CD4-positive, alpha-beta T cell treated with Interleukin-4 for 1 hour (primary cell): ENCODE measurements around the gene C10orf90.

ENCODE experiments used
- DNase-seq, 2 donors: peaks; one replicate each; pipeline ENCODE4 v3.0.0-alpha.2; 2020 to 2022

Gene C10orf90

GRCh38 chr10:126420567-126421300, 249.8 kb downstream of the C10orf90 start:
- no peak for DNase-seq

- no peak for DNase-seq
Measured at GRCh38 chr10:126417220-126417825, 253.2 kb downstream of the C10orf90 start.

DNA sequence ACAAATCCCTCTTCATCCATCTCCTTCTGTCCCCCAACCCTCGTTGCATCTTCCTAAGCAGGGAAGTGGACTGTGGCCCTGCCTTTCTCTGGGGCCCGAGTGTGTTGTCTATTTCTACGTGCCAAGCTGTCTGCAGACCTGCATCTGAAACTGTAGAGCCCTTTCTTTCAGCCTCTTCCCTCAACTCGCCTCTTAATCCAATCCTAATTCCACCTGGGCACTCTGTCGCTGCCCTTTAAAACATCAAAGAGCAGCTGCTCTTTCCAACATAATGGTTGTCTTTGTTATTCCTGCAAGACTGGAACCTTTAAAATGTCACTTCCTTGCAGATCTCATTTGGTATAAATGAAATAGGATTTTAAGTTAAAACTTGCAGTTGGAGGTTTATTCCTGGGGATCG, 260.7 kb downstream of the C10orf90 start:
- DNase-seq: no peak

GRCh38 chr10:126408953-126409641, 261.4 kb downstream of the C10orf90 start:
- no peak for DNase-seq

GRCh38 chr10:126407831-126408230, 262.7 kb downstream of the C10orf90 start:
- no peak for DNase-seq

DNA sequence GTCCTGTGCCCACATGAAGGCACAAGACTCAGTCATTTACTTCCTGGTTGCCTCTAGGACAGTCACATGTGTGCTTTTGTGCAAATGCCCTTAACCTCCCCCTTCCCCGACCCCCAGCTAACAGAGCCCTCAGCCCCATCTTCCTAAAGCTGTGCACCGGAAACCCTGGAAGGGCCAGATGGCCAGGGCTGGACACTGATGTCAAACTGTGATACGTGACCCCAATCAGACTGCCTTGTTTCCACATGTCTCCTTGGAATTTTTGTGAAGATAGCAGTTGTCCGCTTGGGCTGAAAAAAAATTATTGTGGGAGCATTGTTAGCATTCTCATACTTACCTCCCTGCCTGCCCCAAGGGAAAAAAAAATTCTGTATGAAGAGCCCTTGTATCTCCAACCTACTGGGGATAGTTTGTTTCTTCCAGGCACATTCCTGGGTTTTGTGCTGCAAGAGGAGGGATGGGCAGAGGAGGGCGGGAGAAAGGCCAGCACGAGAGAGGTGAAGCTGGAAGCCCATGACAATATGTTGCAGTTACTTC, 265.2 kb downstream of the C10orf90 start:
- DNase-seq: no peak

GRCh38 chr10:126402721-126403695, 267.5 kb downstream of the C10orf90 start:
- no peak for DNase-seq

DNA sequence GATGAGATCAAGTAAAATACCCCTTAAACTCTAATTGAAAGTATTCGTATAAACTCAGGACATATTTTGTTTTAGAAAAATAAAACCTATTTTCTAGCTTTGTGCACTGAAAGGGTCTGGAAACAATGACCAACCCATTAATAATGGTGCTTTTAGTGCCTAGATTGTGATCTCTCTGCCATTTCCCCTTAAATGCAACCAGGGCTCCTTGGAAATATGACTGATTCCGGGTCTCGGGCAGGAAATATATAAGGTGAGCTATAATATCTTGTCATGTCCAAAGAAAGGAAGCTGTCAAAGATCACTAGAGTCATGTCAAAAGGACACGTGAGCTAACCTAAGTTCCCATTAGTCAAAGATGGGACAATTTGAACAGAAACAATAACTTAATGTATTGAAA, 269.9 kb downstream of the C10orf90 start:
- no peak for DNase-seq

DNA sequence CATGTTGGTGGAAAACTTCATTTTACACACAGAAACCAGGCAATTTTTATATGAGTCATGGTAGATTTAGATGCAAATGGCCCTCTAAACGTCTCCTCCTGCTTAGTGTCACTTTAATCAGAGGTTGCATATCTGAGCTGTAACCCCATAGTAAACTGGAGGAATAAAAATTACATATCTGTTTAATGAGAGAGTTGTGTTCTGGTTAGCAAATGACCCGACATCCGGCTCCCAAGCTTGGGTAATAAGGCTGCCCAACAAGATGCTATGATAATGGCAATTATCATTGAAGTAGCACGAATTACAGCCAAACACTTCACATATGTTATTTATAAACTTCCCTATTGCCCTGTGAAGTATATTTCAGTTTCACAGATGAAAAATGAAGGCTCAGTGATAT, 271.6 kb downstream of the C10orf90 start:
- no peak for DNase-seq

GRCh38 chr10:126398383-126398743, 272.1 kb downstream of the C10orf90 start:
- no peak for DNase-seq

DNA sequence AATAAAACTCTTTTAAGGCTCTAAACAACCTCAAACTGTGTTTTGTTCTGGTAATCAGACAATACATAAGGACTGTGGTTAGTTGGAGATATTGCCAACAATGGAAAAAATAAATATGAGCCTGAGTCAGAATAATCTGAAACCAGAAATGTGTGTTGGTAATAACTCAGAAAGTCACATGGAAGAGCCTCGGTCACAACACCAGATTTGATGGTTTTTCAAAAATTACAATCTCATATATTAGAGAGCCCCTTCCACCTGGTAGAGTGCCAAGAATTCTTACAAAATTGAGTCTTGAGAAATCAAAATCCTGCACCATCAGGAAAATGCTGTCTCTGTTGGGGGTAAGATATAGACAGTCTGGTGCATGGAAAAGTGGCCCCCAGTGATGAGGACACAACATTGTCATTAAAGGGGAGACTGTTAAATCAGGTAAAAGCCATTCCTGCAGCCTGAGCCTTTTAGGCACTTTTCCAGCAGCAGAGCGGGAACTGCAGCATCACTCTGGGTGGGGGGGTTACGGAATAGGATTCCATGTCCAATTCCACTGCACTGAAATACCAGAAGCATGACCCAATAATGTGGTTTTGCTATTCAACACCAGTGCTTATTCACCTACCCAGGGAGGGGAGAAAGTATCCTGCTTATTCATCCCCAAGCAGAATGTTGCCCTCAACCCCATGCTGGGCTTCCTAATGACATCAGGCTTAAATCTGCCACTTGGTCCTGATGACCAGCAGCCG, 272.7 kb downstream of the C10orf90 start:
- no peak for DNase-seq

- no peak for DNase-seq
Measured at GRCh38 chr10:126397156-126397555, 273.3 kb downstream of the C10orf90 start.

GRCh38 chr10:126394948-126395347, 275.5 kb downstream of the C10orf90 start:
- no peak for DNase-seq

DNA sequence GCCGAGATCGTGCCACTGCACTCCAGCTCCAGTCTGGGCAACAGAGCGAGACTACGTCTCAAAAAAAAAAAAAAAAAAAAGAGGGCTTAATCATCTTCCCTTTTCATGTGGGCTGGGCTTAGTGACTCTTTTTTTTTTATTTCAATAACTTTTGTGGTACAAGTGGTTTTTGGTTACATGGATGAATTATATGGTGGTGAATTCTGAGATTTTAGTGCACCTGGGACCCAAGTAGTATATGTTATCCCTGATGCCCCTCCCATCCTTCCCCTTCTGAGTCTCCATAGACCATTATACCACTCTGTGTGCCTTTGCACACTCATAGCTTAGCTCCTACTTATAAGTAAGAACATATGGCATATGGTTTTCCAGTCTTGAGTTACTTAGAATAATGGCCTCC, 277.4 kb downstream of the C10orf90 start:
- no peak for DNase-seq

GRCh38 chr10:126392469-126392868, 278.0 kb downstream of the C10orf90 start:
- DNase-seq: no peak

DNA sequence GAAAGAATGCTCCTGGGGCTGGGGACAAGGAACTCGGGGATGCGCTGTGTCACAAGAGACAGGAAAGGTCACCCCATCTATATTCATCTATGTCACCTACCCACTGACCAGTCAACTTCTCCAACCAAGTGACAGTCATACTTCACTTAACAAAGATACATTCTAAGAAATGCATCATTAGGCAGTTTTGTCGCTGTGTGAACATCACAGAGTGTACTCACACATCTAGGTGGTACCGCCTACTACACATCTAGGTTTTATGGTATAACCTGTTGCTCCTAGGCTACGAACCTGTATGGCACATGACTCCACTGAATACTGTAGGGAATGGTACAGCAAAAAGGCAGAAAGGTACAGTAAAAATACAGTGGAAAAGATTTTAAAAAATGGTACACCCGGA, 278.4 kb downstream of the C10orf90 start:
- no peak for DNase-seq

DNA sequence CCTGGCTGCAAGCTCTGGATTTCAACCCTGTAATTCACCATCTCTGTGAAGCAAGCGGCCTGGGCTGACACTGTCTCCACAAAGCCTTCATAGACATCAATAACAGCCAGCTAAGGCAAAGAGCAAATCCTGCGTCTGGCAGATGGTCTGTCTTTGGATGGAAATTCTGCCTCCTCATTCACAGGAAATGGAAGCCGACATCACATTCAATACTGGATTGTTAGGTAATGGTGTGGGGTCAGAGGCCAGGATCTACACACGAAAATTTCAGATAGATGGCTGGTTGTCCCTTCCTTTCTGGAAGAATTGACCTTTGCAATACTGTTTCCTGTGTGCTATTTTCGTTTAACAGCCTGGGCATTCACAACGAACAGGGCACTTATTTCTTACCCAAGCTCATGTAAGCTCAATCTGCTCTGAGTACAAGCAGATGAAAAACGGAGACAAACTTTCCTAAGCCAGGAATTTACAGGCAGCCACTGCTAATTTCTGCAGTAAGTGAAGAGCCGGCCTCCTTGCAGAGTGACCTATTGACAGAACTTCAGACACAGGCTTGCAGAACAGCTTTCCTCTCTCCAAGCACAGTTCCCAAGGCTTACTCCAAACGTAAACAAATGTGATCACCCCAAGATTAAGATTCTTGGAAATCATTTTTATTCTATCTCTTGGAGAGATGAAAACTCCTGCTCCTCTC, 279.2 kb downstream of the C10orf90 start:
- no peak for DNase-seq

DNA sequence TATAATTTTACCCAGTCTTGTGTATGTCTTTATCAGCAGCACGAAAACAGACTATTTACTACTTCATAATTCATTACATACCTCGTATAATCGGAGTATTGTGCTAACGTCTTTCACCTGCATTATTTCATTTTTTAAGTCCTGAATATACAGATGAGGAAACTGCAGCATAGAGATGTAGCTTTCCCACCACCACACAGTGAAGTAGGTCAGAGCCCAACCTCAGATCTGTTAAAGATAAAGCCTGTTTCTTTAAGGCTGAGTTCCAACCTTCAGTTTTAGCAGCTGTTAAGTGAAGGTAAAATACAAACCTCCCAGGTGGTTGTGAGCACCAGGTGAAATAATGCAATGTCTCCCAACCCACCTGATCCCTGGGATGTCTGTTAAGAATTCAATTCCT, 280.2 kb downstream of the C10orf90 start:
- peak in 1 of 2 donors; percentile 3 for DNase-seq

- DNase-seq: no peak
Measured at GRCh38 chr10:126387931-126388911, 282.3 kb downstream of the C10orf90 start, which contains the start of gene ADAM12. TSS of gene ADAM12 (minus strand) at chr10:126388477. CDS start at chr10:126388145, 332 bp downstream.
